Measurements from ENCODE around the gene DDX39A.
A peak's percentile ranks its signal among the peaks of the same experiment; 100 is the strongest.

Gene DDX39A

DNA sequence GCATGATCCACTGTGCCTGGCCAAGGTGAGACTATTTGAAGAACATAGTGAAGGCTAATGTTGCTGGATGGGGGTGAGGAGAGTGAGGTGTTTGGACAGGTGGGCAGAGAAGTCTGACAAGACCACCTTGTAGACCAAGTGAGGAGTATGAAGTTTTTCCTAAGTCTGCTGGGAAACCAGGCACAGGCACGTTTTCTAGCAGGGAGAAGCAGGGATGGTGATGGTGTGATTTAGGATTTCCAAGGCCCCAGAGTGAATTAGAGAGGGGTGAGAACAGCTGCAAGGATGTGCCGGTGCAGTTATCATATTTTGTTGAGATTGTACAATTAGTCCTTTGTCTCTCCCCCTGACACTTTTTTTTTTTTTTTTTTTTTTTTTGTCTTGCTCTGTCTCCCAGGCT is 8.3 kb upstream of the DDX39A start:
- no peak overlapping the region for H3K4me3 Mint-ChIP-seq
- no peak overlapping the region for H3K27ac Mint-ChIP-seq
- no peaks in the 10 kb centered on the region for H3K9me3 Mint-ChIP-seq
- peaks cover 21% of the 10 kb centered on the region for H3K4me1 Mint-ChIP-seq (ENCODE audit: low read depth)
- intact Hi-C loops (cut with micrococcal nuclease), result no loop called here
- H3K36me3 Mint-ChIP-seq (ENCODE audit: low read depth), result no peaks in the 10 kb centered on the region
- peaks cover 28% of the 10 kb centered on the region for H3K27me3 Mint-ChIP-seq

DNA sequence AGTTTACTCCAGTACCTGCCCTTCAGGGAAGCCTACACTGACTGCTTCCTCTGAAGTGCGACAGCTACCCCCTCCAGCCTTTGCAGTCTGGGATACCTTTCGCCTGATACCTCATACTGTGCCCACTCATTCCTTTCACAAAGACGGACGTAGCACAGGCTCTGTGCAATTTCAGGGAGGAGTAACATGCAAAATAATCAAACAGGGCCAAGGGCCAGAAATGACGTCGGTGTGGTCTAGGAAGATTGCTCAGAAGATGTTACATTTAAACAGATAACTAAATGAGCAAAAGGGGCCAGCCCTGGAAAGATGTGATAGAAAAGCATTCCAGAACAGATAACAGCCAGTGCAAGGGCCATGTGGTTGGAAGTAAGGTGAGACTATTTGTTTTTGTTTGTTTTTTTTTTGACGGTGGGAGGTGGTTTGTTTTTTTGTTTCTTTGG is 6.6 kb upstream of the DDX39A start:
- H3K27ac Mint-ChIP-seq, result no peak overlapping the region
- no peak overlapping the region for H3K4me3 Mint-ChIP-seq
- intact Hi-C loops (cut with micrococcal nuclease), result no loop called here
- no peaks in the 10 kb centered on the region for H3K9me3 Mint-ChIP-seq
- peaks cover 23% of the 10 kb centered on the region for H3K4me1 Mint-ChIP-seq (ENCODE audit: low read depth)
- H3K27me3 Mint-ChIP-seq, result peaks cover 10% of the 10 kb centered on the region
- no peaks in the 10 kb centered on the region for H3K36me3 Mint-ChIP-seq (ENCODE audit: low read depth)

DNA sequence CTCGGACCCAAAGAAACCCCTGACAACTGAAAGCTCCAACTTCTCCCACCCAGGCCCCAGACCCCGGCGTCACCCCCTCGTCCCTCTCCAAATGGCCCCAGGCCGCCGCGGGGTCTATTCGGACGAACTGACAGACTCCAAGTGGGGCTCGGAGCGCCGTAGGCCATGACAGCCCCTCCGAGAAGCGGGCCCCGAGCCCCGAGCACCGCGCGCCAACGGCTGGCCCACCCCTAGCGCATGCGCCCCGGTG is 360 bp downstream of the DDX39A start:
- peak overlapping the region; percentile 96 for H3K27ac Mint-ChIP-seq
- no peaks in the 10 kb centered on the region for H3K27me3 Mint-ChIP-seq
- intact Hi-C loops (cut with micrococcal nuclease), result no loop called here
- peaks cover 52% of the 10 kb centered on the region for H3K4me1 Mint-ChIP-seq (ENCODE audit: low read depth)
- H3K9me3 Mint-ChIP-seq, result no peaks in the 10 kb centered on the region
- peaks cover 46% of the 10 kb centered on the region for H3K36me3 Mint-ChIP-seq (ENCODE audit: low read depth)
- H3K4me3 Mint-ChIP-seq, result peak overlapping the region; percentile 95

DNA sequence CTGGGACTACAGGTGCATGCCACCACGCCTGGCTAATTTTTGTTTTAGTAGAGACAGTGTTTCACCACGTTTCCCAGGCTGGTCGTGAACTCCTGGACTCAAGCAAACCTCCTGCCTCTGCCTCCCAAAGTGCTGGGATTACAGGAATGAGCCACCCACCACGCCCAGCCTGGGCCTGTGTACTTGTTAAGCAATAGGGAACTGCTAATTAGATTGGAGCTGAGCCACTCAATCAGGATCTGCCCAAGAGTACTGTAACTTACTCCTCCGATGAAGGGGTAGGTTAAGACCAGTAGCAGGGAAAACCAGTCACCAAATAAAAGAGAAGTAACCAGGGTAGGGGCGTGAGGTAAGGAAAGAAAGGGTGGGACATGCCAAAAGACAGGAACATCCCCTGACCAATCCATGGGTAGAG is 2.3 kb downstream of the DDX39A start:
- H3K4me3 Mint-ChIP-seq, result peak overlapping the region; percentile 57
- intact Hi-C loops (cut with micrococcal nuclease), result no loop called here
- H3K36me3 Mint-ChIP-seq (ENCODE audit: low read depth), result peaks cover 66% of the 10 kb centered on the region
- H3K27me3 Mint-ChIP-seq, result no peaks in the 10 kb centered on the region
- peaks cover 49% of the 10 kb centered on the region for H3K4me1 Mint-ChIP-seq (ENCODE audit: low read depth)
- no peaks in the 10 kb centered on the region for H3K9me3 Mint-ChIP-seq
- peak overlapping the region; percentile 58 for H3K27ac Mint-ChIP-seq

GRCh38 chr19:14414926-14415690 is 4.0 kb downstream of the DDX39A start:
- no peak overlapping the region for H3K4me3 Mint-ChIP-seq
- H3K4me1 Mint-ChIP-seq (ENCODE audit: low read depth), result peaks cover 45% of the 10 kb centered on the region
- intact Hi-C loops (cut with micrococcal nuclease), result no loop called here
- no peaks in the 10 kb centered on the region for H3K9me3 Mint-ChIP-seq
- peaks cover 83% of the 10 kb centered on the region for H3K36me3 Mint-ChIP-seq (ENCODE audit: low read depth)
- peak overlapping the region; percentile 1 for H3K27ac Mint-ChIP-seq
- no peaks in the 10 kb centered on the region for H3K27me3 Mint-ChIP-seq

GRCh38 chr19:14413693-14414181 is 5.4 kb downstream of the DDX39A start:
- H3K27ac Mint-ChIP-seq, result peak overlapping the region; percentile 8
- no peak overlapping the region for H3K4me3 Mint-ChIP-seq
- H3K4me1 Mint-ChIP-seq (ENCODE audit: low read depth), result peaks cover 54% of the 10 kb centered on the region
- H3K36me3 Mint-ChIP-seq (ENCODE audit: low read depth), result peaks cover 90% of the 10 kb centered on the region
- H3K9me3 Mint-ChIP-seq, result no peaks in the 10 kb centered on the region
- no peaks in the 10 kb centered on the region for H3K27me3 Mint-ChIP-seq
- intact Hi-C loops (cut with micrococcal nuclease), result no loop called here

GRCh38 chr19:14412996-14413692 is 6.0 kb downstream of the DDX39A start:
- Mint-ChIP-seq H3K4me3 (no peak overlapping the region), H3K27ac (peak overlapping the region; percentile 8), H3K27me3 (no peaks in the 10 kb centered on the region), H3K36me3 (ENCODE audit: low read depth) (peaks cover 90% of the 10 kb centered on the region), H3K4me1 (ENCODE audit: low read depth) (peaks cover 59% of the 10 kb centered on the region), H3K9me3 (no peaks in the 10 kb centered on the region)
- intact Hi-C loops (cut with micrococcal nuclease), result no loop called here

GRCh38 chr19:14412324-14412995 is 6.7 kb downstream of the DDX39A start:
- intact Hi-C loops (cut with micrococcal nuclease), result no loop called here
- H3K4me1 Mint-ChIP-seq (ENCODE audit: low read depth), result peaks cover 59% of the 10 kb centered on the region
- H3K27me3 Mint-ChIP-seq, result no peaks in the 10 kb centered on the region
- H3K9me3 Mint-ChIP-seq, result no peaks in the 10 kb centered on the region
- no peak overlapping the region for H3K4me3 Mint-ChIP-seq
- H3K27ac Mint-ChIP-seq, result no peak overlapping the region
- peaks cover 93% of the 10 kb centered on the region for H3K36me3 Mint-ChIP-seq (ENCODE audit: low read depth)

GRCh38 chr19:14411938-14412245 is 7.2 kb downstream of the DDX39A start:
- H3K4me1 Mint-ChIP-seq (ENCODE audit: low read depth), result peaks cover 58% of the 10 kb centered on the region
- intact Hi-C loops (cut with micrococcal nuclease), result no loop called here
- H3K36me3 Mint-ChIP-seq (ENCODE audit: low read depth), result peaks cover 94% of the 10 kb centered on the region
- H3K4me3 Mint-ChIP-seq, result no peak overlapping the region
- no peaks in the 10 kb centered on the region for H3K27me3 Mint-ChIP-seq
- H3K9me3 Mint-ChIP-seq, result no peaks in the 10 kb centered on the region
- no peak overlapping the region for H3K27ac Mint-ChIP-seq

DNA sequence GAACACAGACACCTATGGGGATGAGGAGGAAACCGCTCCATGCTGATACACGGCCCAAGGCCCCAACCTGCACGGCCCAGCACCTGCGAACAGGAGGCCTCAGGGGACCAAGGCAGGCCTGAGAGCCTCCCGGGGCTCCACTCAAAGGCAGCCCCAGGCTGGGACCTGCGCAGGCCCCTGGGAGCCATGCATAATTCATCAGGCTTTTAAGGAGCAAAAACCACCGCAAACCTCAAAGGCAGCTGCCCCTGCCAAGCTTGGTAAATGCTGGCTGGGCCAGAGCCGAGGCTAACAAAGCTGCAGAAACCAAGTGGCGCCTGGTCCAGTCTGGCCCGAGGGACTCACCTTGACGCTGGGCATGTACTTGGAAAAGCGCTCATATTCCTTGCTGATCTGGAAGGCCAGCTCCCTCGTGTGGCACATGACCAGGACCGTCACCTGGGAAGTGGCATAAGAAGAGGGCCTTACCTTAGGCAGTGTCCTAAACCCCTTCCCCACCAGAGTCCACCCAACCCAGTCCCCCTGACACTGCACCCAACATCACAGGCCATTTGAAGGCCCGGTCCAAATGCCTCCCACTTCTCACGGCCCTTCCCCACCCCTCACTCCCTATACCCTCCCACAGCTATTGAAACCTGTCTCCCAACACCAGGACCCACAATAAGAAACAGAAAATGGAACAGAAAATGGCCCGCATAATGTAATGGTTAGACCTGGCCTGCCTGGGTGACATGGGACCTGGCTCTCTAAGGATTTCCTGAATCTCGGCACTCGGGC is 7.8 kb downstream of the DDX39A start:
- peaks cover 94% of the 10 kb centered on the region for H3K36me3 Mint-ChIP-seq (ENCODE audit: low read depth)
- H3K27me3 Mint-ChIP-seq, result no peaks in the 10 kb centered on the region
- intact Hi-C loops (cut with micrococcal nuclease), result no loop called here
- peaks cover 58% of the 10 kb centered on the region for H3K4me1 Mint-ChIP-seq (ENCODE audit: low read depth)
- H3K4me3 Mint-ChIP-seq, result no peak overlapping the region
- H3K9me3 Mint-ChIP-seq, result no peaks in the 10 kb centered on the region
- H3K27ac Mint-ChIP-seq, result no peak overlapping the region

DNA sequence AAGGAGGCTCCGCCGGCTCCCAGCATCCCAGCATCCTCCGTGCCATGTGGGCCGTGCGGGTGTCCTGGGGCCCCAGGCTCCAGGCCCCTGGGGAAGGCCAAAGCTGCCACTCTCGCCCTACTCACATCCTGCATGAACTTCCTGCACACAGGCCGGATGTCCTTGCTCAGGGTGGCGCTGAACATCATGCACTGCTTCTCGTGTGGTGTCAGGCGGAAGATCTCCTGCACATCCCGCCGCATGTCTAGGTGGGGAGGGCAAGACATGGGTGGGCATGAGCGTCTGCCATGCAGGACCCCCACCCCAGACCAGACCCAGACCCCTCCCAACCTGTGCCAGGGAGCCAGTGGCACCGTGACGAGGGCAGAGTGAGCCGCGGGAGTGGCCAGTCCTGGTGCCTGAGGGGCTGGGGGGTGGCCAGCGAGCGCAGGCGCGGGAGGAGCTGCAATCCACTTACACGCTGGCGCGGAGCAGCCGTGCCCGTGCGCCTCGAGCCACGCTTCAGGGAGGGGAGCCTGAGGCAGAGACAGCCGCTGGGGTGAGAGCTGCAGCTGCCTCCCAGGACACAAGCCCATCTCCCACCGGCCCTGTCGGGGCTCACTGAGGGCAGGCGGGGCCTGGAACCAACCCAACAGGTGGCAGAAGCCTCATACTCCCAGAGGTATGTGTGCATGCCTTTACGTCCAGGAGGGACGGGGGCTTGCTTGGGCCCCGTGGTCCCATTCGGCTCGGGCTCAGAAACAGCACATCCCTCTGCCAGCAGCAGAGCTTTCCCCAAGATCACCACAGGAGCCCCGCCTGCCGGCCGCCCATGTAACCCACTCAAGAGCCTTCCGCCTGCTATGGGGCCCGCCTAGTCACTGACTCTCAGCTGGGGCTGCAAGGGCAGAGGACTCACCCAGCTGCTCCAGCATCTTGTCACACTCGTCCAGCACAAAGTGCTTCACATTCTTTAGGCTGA is 8.8 kb downstream of the DDX39A start:
- peaks cover 57% of the 10 kb centered on the region for H3K4me1 Mint-ChIP-seq (ENCODE audit: low read depth)
- no peaks in the 10 kb centered on the region for H3K9me3 Mint-ChIP-seq
- H3K27ac Mint-ChIP-seq, result no peak overlapping the region
- intact Hi-C loops (cut with micrococcal nuclease), result no loop called here
- H3K4me3 Mint-ChIP-seq, result no peak overlapping the region
- H3K27me3 Mint-ChIP-seq, result no peaks in the 10 kb centered on the region
- H3K36me3 Mint-ChIP-seq (ENCODE audit: low read depth), result peaks cover 94% of the 10 kb centered on the region

- Mint-ChIP-seq H3K27ac (no peak overlapping the region), H3K4me1 (ENCODE audit: low read depth) (peaks cover 53% of the 10 kb centered on the region), H3K9me3 (no peaks in the 10 kb centered on the region), H3K36me3 (ENCODE audit: low read depth) (peaks cover 98% of the 10 kb centered on the region), H3K27me3 (no peaks in the 10 kb centered on the region), H3K4me3 (no peak overlapping the region)
- intact Hi-C loops (cut with micrococcal nuclease), result loop anchor here (10.0 kb wide), 1 partner anchor 265 kb away; no protein-coding TSS in a partner anchor
Observed at GRCh38 chr19:14409146-14410023, 9.8 kb downstream of the DDX39A start.

All from dendritic cell treated with granulocyte-macrophage colony-stimulating factor and Interleukin-4, amounts not matched to agents 40 ng/mL and 50 ng/mL, for 4 days (primary cell).